Mucosa of descending colon (tissue), 3 donors: ENCODE data around the gene LYSMD4. TPM values are rescaled to one million over a fixed set of nuclear protein-coding genes. Genes with fewer than 3 reads are reported as not detected.

ENCODE experiments used
- ATAC-seq: fragments of 200-7000 bp; cut with Tn5 transposase; one replicate; pipeline ENCODE4 v1.9.1; 2020; ENCODE audit warnings: mild to moderate bottlenecking, moderate library complexity
- DNase-seq, 3 donors: peaks; one replicate each; pipeline ENCODE4 v3.0.0-alpha.2; 2020
- H3K36me3 ChIP-seq: fragments of 200-600 bp; one replicate; pipeline ENCODE4 v1.8.0; 2021; ENCODE audit warnings: low read depth, mild to moderate bottlenecking
- H3K4me1 ChIP-seq: fragments of 200-600 bp; one replicate; pipeline ENCODE4 v1.8.0; 2021; ENCODE audit warnings: low read depth, mild to moderate bottlenecking
- H3K4me3 ChIP-seq: fragments of 200-600 bp; one replicate; pipeline ENCODE4 v1.8.0; 2021; ENCODE audit warnings: mild to moderate bottlenecking
- H3K9me3 ChIP-seq: fragments of 200-600 bp; one replicate; pipeline ENCODE4 v1.8.0; 2021; ENCODE audit warnings: mild to moderate bottlenecking
- intact Hi-C, 2 donors: fragments of 100-400 bp; cut with DNase I in 1 of 2; cut with micrococcal nuclease in 1 of 2; formaldehyde crosslinking; loops; one replicate each; pipeline versions ENCODE4 v1.11.0 to v1.11.1; 2022; cut with DNase I, micrococcal nuclease
- total RNA-seq, 3 donors: library from RNA; stranded (reverse); fragmentation: NEBNext Ultra II Directional in 2 of 3; extraction: Animal tissue kit (Norgen Biotek cat#: 25700) in 2 of 3; gene quantifications; one replicate each; pipeline versions ENCODE4 v1.2.1 to v1.2.4, GENCODE V29; 2021 to 2023
- TF ChIP-seq, protein P1 (sequence below): fragments of 200-600 bp; IDR thresholded peaks from one replicate; pipeline ENCODE4 v1.8.0; 2022; ENCODE audit warnings: antibody characterized with exemption, mild to moderate bottlenecking
- donor health status: DM: no; HTN: no; CAD: no; lungs with moderate emphysema.
- donor health status: DM: no; HTN: no; CAD: no.
- donor health status: DM: no; HTN: yes; CAD: no.

LYSMD4 gene
- total RNA-seq, 3 donors from 2014 or later, result 6.4 to 15.6 (median 13.4) TPM

DNA sequence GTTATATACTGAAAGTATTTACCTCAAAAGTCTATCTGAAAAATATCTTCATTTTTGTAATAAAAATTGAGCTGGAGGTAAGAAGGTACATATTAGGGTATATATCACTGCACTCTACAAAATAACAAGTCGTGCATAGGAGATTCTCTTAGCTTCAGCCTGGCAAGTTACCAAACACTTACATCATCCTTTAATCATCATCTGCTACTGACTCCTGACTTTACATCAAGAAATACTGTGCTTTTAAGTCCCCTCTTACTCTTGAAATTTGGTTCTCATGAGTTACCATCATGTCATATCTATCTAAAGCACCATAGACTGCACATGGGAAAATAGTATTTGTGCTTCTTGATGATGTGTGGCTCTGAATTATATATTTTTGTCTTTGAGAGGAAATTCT lies 50.8 kb downstream of the LYSMD4 start:
- Histone ChIP-seq H3K9me3 (no peaks in the 10 kb centered on the region), H3K4me1 (no peaks in the 10 kb centered on the region), H3K4me3 (no peak overlapping the region), H3K36me3 (no peaks in the 10 kb centered on the region)
- ATAC-seq, result no peak
- TF ChIP-seq, protein P1, sequence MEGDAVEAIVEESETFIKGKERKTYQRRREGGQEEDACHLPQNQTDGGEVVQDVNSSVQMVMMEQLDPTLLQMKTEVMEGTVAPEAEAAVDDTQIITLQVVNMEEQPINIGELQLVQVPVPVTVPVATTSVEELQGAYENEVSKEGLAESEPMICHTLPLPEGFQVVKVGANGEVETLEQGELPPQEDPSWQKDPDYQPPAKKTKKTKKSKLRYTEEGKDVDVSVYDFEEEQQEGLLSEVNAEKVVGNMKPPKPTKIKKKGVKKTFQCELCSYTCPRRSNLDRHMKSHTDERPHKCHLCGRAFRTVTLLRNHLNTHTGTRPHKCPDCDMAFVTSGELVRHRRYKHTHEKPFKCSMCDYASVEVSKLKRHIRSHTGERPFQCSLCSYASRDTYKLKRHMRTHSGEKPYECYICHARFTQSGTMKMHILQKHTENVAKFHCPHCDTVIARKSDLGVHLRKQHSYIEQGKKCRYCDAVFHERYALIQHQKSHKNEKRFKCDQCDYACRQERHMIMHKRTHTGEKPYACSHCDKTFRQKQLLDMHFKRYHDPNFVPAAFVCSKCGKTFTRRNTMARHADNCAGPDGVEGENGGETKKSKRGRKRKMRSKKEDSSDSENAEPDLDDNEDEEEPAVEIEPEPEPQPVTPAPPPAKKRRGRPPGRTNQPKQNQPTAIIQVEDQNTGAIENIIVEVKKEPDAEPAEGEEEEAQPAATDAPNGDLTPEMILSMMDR, result no peak
- intact Hi-C loops, result no loop called here
- DNase-seq, result no peak

DNA sequence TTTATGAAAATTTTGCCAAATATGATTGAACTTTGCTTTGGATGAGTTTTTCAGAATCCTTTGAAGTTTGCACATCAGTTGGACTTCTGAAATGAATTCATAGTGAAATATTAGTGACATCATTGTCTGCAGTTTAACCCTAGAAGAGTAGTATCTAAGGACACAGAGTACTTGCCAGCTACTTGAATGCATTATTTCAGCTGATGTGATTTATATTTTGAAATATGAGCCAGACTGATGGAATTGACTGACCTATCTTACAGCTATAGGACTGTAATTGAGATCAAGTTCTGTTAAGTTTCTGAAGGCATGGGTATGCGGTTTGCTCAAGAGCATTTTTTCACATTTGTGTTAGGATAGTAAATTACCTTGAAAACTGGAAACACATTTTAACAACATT lies 51.2 kb downstream of the LYSMD4 start:
- DNase-seq, result no peak
- intact Hi-C loops, result no loop called here
- H3K4me3 ChIP-seq, result no peak overlapping the region
- TF ChIP-seq, protein P1, result no peak
- no peak for ATAC-seq
- H3K4me1 ChIP-seq, result no peaks in the 10 kb centered on the region
- no peaks in the 10 kb centered on the region for H3K9me3 ChIP-seq
- H3K36me3 ChIP-seq, result no peaks in the 10 kb centered on the region

DNA sequence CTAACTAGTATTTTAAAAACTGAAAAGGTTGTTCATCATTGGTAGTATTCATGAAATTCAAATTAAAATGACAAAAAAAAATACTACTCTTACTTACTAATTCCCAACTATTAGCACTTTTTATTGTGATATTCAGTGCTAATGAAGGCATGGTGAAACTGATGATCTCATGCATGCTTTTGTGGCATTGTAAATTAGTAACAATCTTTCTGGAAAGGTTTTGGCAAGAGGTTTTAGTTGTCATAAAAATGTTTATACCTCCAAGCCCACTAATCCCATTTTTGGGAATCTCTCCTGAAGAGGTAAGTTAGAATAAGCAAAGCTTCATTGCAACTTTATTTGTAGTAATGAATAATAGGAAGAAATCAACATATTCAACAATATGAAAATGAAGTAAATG lies 53.0 kb downstream of the LYSMD4 start:
- no peak overlapping the region for H3K4me3 ChIP-seq
- no peaks in the 10 kb centered on the region for H3K4me1 ChIP-seq
- H3K9me3 ChIP-seq, result no peaks in the 10 kb centered on the region
- no peaks in the 10 kb centered on the region for H3K36me3 ChIP-seq
- no peak for DNase-seq
- intact Hi-C loops, result no loop called here
- no peak for ATAC-seq
- TF ChIP-seq, protein P1, result no peak

DNA sequence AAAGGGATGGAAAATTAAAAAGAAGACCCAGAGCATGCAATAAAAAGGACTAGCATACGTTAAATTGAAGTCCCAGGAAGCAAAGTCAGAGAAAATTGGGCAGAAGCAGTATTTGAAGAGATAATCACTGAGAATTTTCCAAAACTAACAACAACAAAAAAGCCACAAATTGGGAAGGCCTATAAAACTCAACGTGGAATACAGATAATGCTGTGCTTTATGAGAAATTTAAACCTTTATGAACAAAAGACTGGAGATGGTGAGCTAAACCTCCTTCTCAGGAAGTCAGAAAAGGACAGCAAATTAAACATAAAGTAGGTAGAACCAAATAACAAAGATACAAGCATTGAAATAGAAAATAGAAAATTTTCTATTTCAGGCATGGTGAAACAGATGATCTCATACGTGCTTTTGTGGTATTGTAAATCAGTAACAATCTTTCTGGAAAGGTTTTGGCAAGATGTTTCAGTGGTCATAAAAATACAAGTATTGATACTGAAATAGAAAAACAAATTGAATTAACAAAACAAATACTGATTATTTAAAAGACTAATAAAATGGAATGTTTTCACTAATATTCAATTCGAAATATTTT lies 55.6 kb downstream of the LYSMD4 start:
- intact Hi-C loops, result no loop called here
- DNase-seq, result no peak
- Histone ChIP-seq H3K4me1 (no peaks in the 10 kb centered on the region), H3K4me3 (no peak overlapping the region), H3K9me3 (no peaks in the 10 kb centered on the region), H3K36me3 (no peaks in the 10 kb centered on the region)
- TF ChIP-seq, protein P1, result no peak
- ATAC-seq, result no peak

Other genes with a start within 250 kb of the LYSMD4 start
- 10 to 100 TPM; 33.5 to 61.7 (median 34.7) TPM for gene MEF2A, start 167.5 kb downstream of the LYSMD4 start, total RNA-seq